Progenitor cell of endocrine pancreas (in vitro differentiated cells): ENCODE measurements around the gene EPGN. TPM values are rescaled to one million over a fixed set of nuclear protein-coding genes. Genes with fewer than 3 reads are reported as not detected.

Experiments used
- DNase-seq: peaks from one replicate; pipeline ENCODE4 v3.0.0; 2021; ENCODE audit warnings: low spot score; ENCODE audit not compliant: unreplicated experiment
- H3K27ac Mint-ChIP-seq: 2 replicates; pipeline ENCODE4 v1.8.0; 2021; ENCODE audit warnings: mild to moderate bottlenecking, moderate library complexity, mixed read lengths
- H3K27me3 Mint-ChIP-seq: 2 replicates; pipeline ENCODE4 v1.8.0; 2021; ENCODE audit warnings: mixed read lengths
- H3K36me3 Mint-ChIP-seq: 2 replicates; pipeline ENCODE4 v1.8.0; 2022; ENCODE audit warnings: mixed read lengths; ENCODE audit not compliant: insufficient read depth
- H3K4me1 Mint-ChIP-seq: 2 replicates; pipeline ENCODE4 v1.8.0; 2021; ENCODE audit warnings: low read depth, mixed read lengths
- H3K4me3 Mint-ChIP-seq: 2 replicates; pipeline ENCODE4 v1.8.0; 2021; ENCODE audit warnings: low read depth, mild to moderate bottlenecking, moderate library complexity, mixed read lengths
- H3K9me3 Mint-ChIP-seq: 2 replicates; pipeline ENCODE4 v1.8.0; 2021; ENCODE audit warnings: low read depth, mixed read lengths
- CTCF ChIP-seq: fragments of 200-600 bp; sonication (generic); IDR thresholded peaks from one replicate; pipeline ENCODE4 v1.5.0; 2021; ENCODE audit warnings: antibody characterized with exemption, mild to moderate bottlenecking; ENCODE audit not compliant: unreplicated experiment
- total RNA-seq: library from RNA; stranded (reverse); gene quantifications from 2 replicates; pipeline ENCODE4 v1.2.1, GENCODE V29; 2021

EPGN gene
- total RNA-seq, 1 donor from 2014 or later, result not detected

- Mint-ChIP-seq H3K27ac (no peak overlapping the region), H3K9me3 (no peaks in the 10 kb centered on the region), H3K36me3 (peaks cover 2% of the 10 kb centered on the region), H3K27me3 (no peaks in the 10 kb centered on the region), H3K4me1 (peaks cover 11% of the 10 kb centered on the region), H3K4me3 (no peak overlapping the region)
- no peak for DNase-seq
- TF ChIP-seq CTCF, result no peak
These were observed 25.3 kb upstream of the EPGN start for GRCh38 chr4:74282926-74283325.

- no peaks in the 10 kb centered on the region for H3K27me3 Mint-ChIP-seq
- H3K4me1 Mint-ChIP-seq, result peaks cover 11% of the 10 kb centered on the region
- no peaks in the 10 kb centered on the region for H3K9me3 Mint-ChIP-seq
- no peak overlapping the region for H3K4me3 Mint-ChIP-seq
- no peak for TF ChIP-seq CTCF
- no peak for DNase-seq
- H3K36me3 Mint-ChIP-seq, result peaks cover 2% of the 10 kb centered on the region
- H3K27ac Mint-ChIP-seq, result no peak overlapping the region
These were observed 24.7 kb upstream of the EPGN start for GRCh38 chr4:74283614-74284013.

- Mint-ChIP-seq H3K27ac (no peak overlapping the region), H3K36me3 (peaks cover 2% of the 10 kb centered on the region), H3K4me1 (peaks cover 11% of the 10 kb centered on the region), H3K9me3 (no peaks in the 10 kb centered on the region), H3K27me3 (no peaks in the 10 kb centered on the region), H3K4me3 (no peak overlapping the region)
- DNase-seq, result no peak
- no peak for TF ChIP-seq CTCF
These were observed 24.2 kb upstream of the EPGN start for GRCh38 chr4:74284053-74284452.

GRCh38 chr4:74287164-74287563 lies 21.1 kb upstream of the EPGN start:
- no peak overlapping the region for H3K4me3 Mint-ChIP-seq
- no peaks in the 10 kb centered on the region for H3K9me3 Mint-ChIP-seq
- no peaks in the 10 kb centered on the region for H3K27me3 Mint-ChIP-seq
- no peak for DNase-seq
- peaks cover 7% of the 10 kb centered on the region for H3K4me1 Mint-ChIP-seq
- TF ChIP-seq CTCF, result no peak
- no peak overlapping the region for H3K27ac Mint-ChIP-seq
- peaks cover 2% of the 10 kb centered on the region for H3K36me3 Mint-ChIP-seq

- no peak overlapping the region for H3K27ac Mint-ChIP-seq
- no peak overlapping the region for H3K4me3 Mint-ChIP-seq
- no peaks in the 10 kb centered on the region for H3K9me3 Mint-ChIP-seq
- DNase-seq, result no peak
- no peaks in the 10 kb centered on the region for H3K27me3 Mint-ChIP-seq
- H3K4me1 Mint-ChIP-seq, result peaks cover 7% of the 10 kb centered on the region
- no peak for TF ChIP-seq CTCF
- peaks cover 2% of the 10 kb centered on the region for H3K36me3 Mint-ChIP-seq
These were observed 20.5 kb upstream of the EPGN start for GRCh38 chr4:74287791-74288190.
